ENCODE measurements around the gene DGKQ.
"Not testable (repeated sequence)": the region's sequence is repeated elsewhere in the genome, so short reads cannot be mapped to it uniquely, and the experiment has no call there.

DGKQ gene

GRCh38 chr4:976016-976415, 2.6 kb upstream of the DGKQ start:
- not testable (repeated sequence) for DNase-seq (ENCODE audit: low read depth)

GRCh38 chr4:974668-975067, 1.3 kb upstream of the DGKQ start:
- DNase-seq (ENCODE audit: low read depth): no peak

GRCh38 chr4:972651-973424, 531 bp downstream of the DGKQ start:
- DNase-seq (ENCODE audit: low read depth): no peak

GRCh38 chr4:971666-972500, 1.5 kb downstream of the DGKQ start:
- no peak for DNase-seq (ENCODE audit: low read depth)

GRCh38 chr4:970854-971520, 2.4 kb downstream of the DGKQ start:
- DNase-seq (ENCODE audit: low read depth): no peak

- DNase-seq (ENCODE audit: low read depth): no peak
Measured at GRCh38 chr4:970046-970745, 3.2 kb downstream of the DGKQ start.

GRCh38 chr4:968621-969394, 4.6 kb downstream of the DGKQ start:
- DNase-seq (ENCODE audit: low read depth): no peak

- DNase-seq (ENCODE audit: low read depth): no peak
Measured at GRCh38 chr4:968221-968620, 5.1 kb downstream of the DGKQ start.

GRCh38 chr4:967113-968104, 6.0 kb downstream of the DGKQ start:
- no peak for DNase-seq (ENCODE audit: low read depth)

GRCh38 chr4:966266-967112, 6.9 kb downstream of the DGKQ start:
- no peak for DNase-seq (ENCODE audit: low read depth)

- no peak for DNase-seq (ENCODE audit: low read depth)
Measured at GRCh38 chr4:965766-966134, 7.6 kb downstream of the DGKQ start.

- DNase-seq (ENCODE audit: low read depth): no peak
Measured at GRCh38 chr4:965048-965765, 8.2 kb downstream of the DGKQ start.

- DNase-seq (ENCODE audit: low read depth): no peak
Measured at GRCh38 chr4:964346-965025, 8.9 kb downstream of the DGKQ start.

- DNase-seq (ENCODE audit: low read depth): no peak
Measured at GRCh38 chr4:963276-964225, 9.8 kb downstream of the DGKQ start.

- DNase-seq (ENCODE audit: low read depth): no peak
Measured at GRCh38 chr4:962231-963208, 10.8 kb downstream of the DGKQ start.
